Gastrocnemius medialis (tissue), 4 donors: ENCODE measurements around the gene TMEM167A. TPM values are rescaled to one million over a fixed set of nuclear protein-coding genes. Genes with fewer than 3 reads are reported as not detected.

ENCODE experiments used
- ATAC-seq, 2 donors: fragments of 150-250 bp; one replicate each; pipeline ENCODE4 v1.9.1; 2016
- DNase-seq, 2 donors: peaks; one replicate each; pipeline ENCODE4 v3.0.0-alpha.2; 2019
- H3K27ac ChIP-seq, 4 donors: fragments of 200-600 bp; sonication (generic); 1 replicate in 1 of 4; 2 replicates in 3 of 4; pipeline ENCODE4 v1.5.1; 2016 to 2018; ENCODE audit warnings: mild to moderate bottlenecking in 2 of 4, moderate library complexity in 1 of 4
- H3K27me3 ChIP-seq, 3 donors: fragments of 200-600 bp; sonication (generic) in 2 of 3; 1 replicate in 1 of 3; 2 replicates in 2 of 3; pipeline versions ENCODE4 v1.5.1 to v1.6.0; 2016 to 2019; ENCODE audit warnings: mild to moderate bottlenecking in 1 of 3, moderate library complexity in 1 of 3
- H3K36me3 ChIP-seq, 2 donors: fragments of 200-600 bp; sonication (generic) in 1 of 2; one replicate each; pipeline ENCODE4 v1.5.1; 2017 to 2018
- H3K4me1 ChIP-seq, 2 donors: fragments of 200-600 bp; sonication (generic) in 1 of 2; one replicate each; pipeline ENCODE4 v1.5.1; 2016 to 2017; ENCODE audit warnings: mild to moderate bottlenecking in 2 of 2
- H3K4me3 ChIP-seq, 4 donors: fragments of 200-600 bp; sonication (generic) in 3 of 4; 1 replicate in 1 of 4; 2 replicates in 3 of 4; pipeline ENCODE4 v1.5.1; 2016 to 2019; ENCODE audit warnings: mild to moderate bottlenecking in 2 of 4
- H3K9me3 ChIP-seq, 3 donors: fragments of 200-600 bp; sonication (generic) in 2 of 3; 1 replicate in 1 of 3; 2 replicates in 2 of 3; pipeline ENCODE4 v1.5.1; 2016 to 2019
- CTCF ChIP-seq, 5 experiments: fragments of 450-650 bp in 3 of 5; fragments of 200-600 bp in 2 of 5; sonication (generic) in 2 of 5; IDR thresholded peaks in 4 of 5; conservative IDR thresholded peaks in 1 of 5; 1 replicate in 4 of 5; 2 replicates in 1 of 5; pipeline ENCODE4 v1.5.1; 2016 to 2019; ENCODE audit warnings: antibody characterized with exemption in 5 of 5, mild to moderate bottlenecking in 3 of 5, moderate library complexity in 3 of 5
- POLR2A ChIP-seq, 2 donors: fragments of 450-650 bp; IDR thresholded peaks; one replicate each; pipeline ENCODE4 v1.6.1; 2017; ENCODE audit warnings: antibody characterized with exemption in 2 of 2, mild to moderate bottlenecking in 2 of 2, moderate library complexity in 2 of 2
- in situ Hi-C, 4 donors: fragments of 200-750 bp; cut with MboI; loops; one replicate each; pipeline versions ENCODE4 v1.15.0 to v1.8.0; 2017; ENCODE audit warnings: low sequenced_read_pairs in 4 of 4
- intact Hi-C: fragments of 100-400 bp; cut with DNase I; formaldehyde crosslinking; loops from one replicate; pipeline ENCODE4 v1.15.1; 2023; ENCODE audit warnings: low total_unique reads
- total RNA-seq, 4 donors: library from RNA; depleted of rRNA; stranded (reverse); fragments of >200 nt; gene quantifications; one replicate each; pipeline versions ENCODE4 v1.1.0 to v1.2.3, GENCODE V29; 2016

Gene TMEM167A
- total RNA-seq, 4 donors from 2014 or later: 16.5 to 24.6 (median 20.0) TPM

- TF ChIP-seq CTCF (IDR thresholded peaks at IDR 0.05 in 4 of 5, conservative IDR thresholded peaks at IDR 0.05 in 1 of 5) (no peak), POLR2A (IDR thresholded peaks at IDR 0.05) (no peak)
- no peaks in the 10 kb centered on the region for H3K27me3 ChIP-seq
- no peaks in the 10 kb centered on the region for H3K9me3 ChIP-seq
- no peak overlapping the region for H3K4me3 ChIP-seq
- H3K4me1 ChIP-seq: no peaks in the 10 kb centered on the region
- H3K27ac ChIP-seq: no peak overlapping the region
- in situ Hi-C loops (no loop called here), intact Hi-C loops (no loop called here)
- ATAC-seq (no peak), DNase-seq (no peak)
- no peaks in the 10 kb centered on the region for H3K36me3 ChIP-seq
Measured at GRCh38 chr5:83044926-83045325, 32.3 kb downstream of the TMEM167A start.

DNA sequence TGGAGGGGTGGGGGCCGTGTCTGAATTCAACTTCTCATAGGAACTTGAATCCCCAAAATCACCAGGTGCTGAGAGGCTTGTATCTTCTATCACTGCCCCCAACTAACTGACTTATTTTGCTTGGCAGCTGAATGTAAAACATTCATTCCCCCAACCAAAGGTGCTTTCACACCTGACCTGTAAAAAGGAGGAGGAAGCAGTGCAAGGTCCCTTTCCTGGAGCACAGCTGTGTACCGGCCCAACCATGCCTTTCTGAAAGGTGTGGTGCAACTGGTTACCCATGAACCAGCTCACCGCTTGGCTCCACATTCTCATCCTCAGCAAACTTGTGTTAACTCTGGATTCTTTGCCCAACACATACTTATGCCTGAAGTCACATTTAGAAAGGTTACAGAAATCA, 34.7 kb downstream of the TMEM167A start:
- no peak for DNase-seq
- no peak for ATAC-seq
- no peaks in the 10 kb centered on the region for H3K9me3 ChIP-seq
- no peak for TF ChIP-seq POLR2A (IDR thresholded peaks at IDR 0.05)
- TF ChIP-seq CTCF (IDR thresholded peaks at IDR 0.05 in 4 of 5, conservative IDR thresholded peaks at IDR 0.05 in 1 of 5): no peak
- no peaks in the 10 kb centered on the region for H3K27me3 ChIP-seq
- intact Hi-C loops: no loop called here
- no peak overlapping the region for H3K4me3 ChIP-seq
- no peaks in the 10 kb centered on the region for H3K4me1 ChIP-seq
- H3K36me3 ChIP-seq: no peaks in the 10 kb centered on the region
- in situ Hi-C loops: no loop called here
- H3K27ac ChIP-seq: no peak overlapping the region

GRCh38 chr5:83038924-83039323, 38.3 kb downstream of the TMEM167A start:
- intact Hi-C loops: no loop called here

DNA sequence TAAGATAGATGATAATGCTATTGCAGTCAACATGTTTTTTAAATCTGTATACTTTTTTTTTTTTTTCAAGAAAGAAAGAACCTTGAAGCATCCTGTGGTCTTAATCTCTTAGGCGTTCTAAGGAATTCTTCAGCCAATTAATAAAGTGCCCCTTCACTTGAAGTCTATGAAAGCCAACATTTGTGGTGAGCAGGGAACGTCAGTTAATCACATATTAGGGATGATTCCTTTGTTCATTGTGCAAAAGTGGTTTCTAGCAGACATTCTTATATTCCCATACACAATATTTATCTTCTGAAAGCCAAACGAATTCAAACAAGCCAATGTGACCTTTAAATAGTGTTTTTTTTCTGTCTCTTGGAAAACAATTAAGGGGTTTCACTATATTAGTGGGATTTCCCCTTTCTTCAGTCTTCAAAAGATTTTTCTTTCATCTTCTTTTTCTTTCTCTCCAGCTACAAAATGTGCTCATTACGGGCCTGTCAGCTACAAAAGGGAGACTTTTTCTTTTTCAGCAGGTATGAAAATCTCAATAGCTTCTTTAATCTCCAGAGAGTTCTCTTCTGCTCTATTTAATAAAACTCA, 40.1 kb downstream of the TMEM167A start:
- intact Hi-C loops: no loop called here
- TF ChIP-seq CTCF (IDR thresholded peaks at IDR 0.05 in 4 of 5, conservative IDR thresholded peaks at IDR 0.05 in 1 of 5) (no peak), POLR2A (IDR thresholded peaks at IDR 0.05) (no peak)
- peaks cover 0 to 5% of the 10 kb centered on the region in 2 donors for H3K4me1 ChIP-seq
- in situ Hi-C loops: no loop called here
- H3K9me3 ChIP-seq: no peaks in the 10 kb centered on the region
- ATAC-seq: no peak
- H3K27me3 ChIP-seq: no peaks in the 10 kb centered on the region
- H3K4me3 ChIP-seq: no peak overlapping the region
- no peak for DNase-seq
- H3K27ac ChIP-seq: no peak overlapping the region
- no peaks in the 10 kb centered on the region for H3K36me3 ChIP-seq

More at GRCh38 chr5:83038924-83039323, 38.3 kb downstream of the TMEM167A start:
- H3K4me3 ChIP-seq: no peak overlapping the region
- no peaks in the 10 kb centered on the region for H3K36me3 ChIP-seq
- TF ChIP-seq POLR2A (IDR thresholded peaks at IDR 0.05) (no peak), CTCF (IDR thresholded peaks at IDR 0.05 in 4 of 5, conservative IDR thresholded peaks at IDR 0.05 in 1 of 5) (no peak)
- no peaks in the 10 kb centered on the region for H3K27me3 ChIP-seq
- peaks cover 0 to 5% of the 10 kb centered on the region in 2 donors for H3K4me1 ChIP-seq
- no peak for DNase-seq
- no peak overlapping the region for H3K27ac ChIP-seq
- H3K9me3 ChIP-seq: no peaks in the 10 kb centered on the region
- ATAC-seq: no peak
- in situ Hi-C loops: no loop called here
